DMS153 treated with DMSO at 0.1 percent for 48 hours (cell line): Measurements from ENCODE around the gene CYP8B1.

Experiments used
- DNase-seq: peaks from one replicate; lab custom pipeline; 2025; ENCODE audit not compliant: unreplicated experiment; lab: John Stamatoyannopoulos, UW

The CYP8B1 gene

DNA sequence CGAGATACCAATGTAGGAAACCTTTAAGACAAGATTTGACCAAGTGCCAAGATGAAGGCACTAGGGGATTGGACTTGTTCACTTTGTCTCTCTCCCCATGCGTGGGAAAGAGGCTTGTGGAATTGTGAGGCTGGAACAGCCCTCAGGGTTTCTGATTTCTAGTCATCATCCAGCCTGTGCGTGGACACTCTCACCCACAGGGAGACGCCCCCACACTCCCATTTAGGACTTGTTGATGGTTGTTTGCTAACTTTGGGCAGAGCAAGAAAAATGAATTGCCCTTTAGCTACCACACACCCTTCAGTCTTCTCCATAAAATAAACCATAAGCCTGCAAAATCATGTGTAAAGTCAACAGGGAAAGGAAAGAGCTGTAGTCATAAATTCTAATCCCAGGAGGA, 48.0 kb downstream of the CYP8B1 start:
- DNase-seq: no peak

- no peak for DNase-seq
Measured at GRCh38 chr3:42827023-42827422, 48.7 kb downstream of the CYP8B1 start.

DNA sequence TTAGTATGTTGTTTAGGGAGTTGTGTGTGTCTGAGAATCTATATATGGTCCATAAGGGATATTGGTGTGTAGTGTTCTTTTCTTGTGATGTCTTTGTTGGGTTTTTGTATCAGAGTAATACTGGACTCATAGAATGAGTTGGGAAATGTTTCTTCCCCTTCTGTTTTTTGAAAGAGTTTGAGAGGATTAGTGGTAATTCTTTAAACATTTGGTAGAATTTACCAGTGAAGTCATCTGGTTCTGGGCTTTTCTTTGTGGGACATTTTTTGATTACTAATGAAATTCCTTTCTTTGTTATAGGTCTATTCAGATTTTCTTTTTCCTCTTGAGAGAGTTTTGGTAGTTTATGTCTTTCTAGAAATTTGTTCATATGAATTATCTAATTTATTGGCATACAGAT, 49.5 kb downstream of the CYP8B1 start:
- no peak for DNase-seq

GRCh38 chr3:42823351-42823750, 52.3 kb downstream of the CYP8B1 start:
- DNase-seq: no peak

DNA sequence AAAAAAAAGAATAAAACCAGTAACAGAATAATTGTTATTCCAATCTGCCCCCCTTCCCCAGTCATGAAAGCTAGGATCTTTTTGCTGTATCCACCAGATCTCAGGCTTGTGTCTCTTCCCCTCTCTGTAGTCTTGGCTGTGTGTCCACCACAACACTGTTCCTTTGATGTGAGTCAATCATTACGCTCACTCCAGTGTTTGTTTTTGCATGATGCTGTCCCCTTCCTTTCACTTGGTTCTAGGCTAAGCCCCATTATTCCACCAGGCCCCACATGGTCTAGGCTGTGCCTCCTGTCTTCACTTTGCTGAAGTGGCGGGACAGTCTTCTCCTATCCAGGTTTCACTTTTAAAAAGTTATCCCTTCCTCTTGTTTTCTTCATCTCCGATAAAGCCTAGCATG, 52.9 kb downstream of the CYP8B1 start:
- no peak for DNase-seq
